PC-9 (cell line): ENCODE measurements around the gene NPM1.

Experiments
- EZH2 ChIP-seq: fragments of 200-600 bp; sonication (generic); IDR thresholded peaks from 2 replicates; pipeline ENCODE4 v1.8.0; 2017; ENCODE audit warnings: antibody characterized with exemption, low read depth
- TF ChIP-seq, protein P1 (sequence below): fragments of 200-600 bp; sonication (generic); conservative IDR thresholded peaks from 2 replicates; pipeline ENCODE4 v1.6.1; 2017; ENCODE audit warnings: mixed run types, antibody characterized with exemption, mild to moderate bottlenecking, moderate library complexity

DNA sequence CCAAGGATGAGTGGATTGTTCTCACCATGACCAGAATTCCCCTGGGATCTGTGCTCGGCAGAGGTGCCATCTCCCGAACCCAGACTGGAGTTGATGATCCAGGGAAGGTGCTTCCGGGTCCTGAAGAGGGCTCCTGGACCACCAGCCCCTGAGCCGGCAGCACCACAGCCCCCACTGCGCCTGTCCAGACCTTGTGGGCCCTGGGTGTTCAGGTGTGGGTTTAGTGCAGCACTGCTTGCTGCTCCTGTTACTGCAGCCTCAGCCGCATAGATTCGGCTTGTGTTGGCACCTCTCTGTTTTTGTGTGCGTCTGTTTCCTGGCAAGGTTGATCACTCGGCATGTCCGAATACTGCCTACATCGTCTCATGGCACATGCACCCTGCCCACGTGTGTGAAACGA, 16.3 kb upstream of the NPM1 start:
- TF ChIP-seq, protein P1, sequence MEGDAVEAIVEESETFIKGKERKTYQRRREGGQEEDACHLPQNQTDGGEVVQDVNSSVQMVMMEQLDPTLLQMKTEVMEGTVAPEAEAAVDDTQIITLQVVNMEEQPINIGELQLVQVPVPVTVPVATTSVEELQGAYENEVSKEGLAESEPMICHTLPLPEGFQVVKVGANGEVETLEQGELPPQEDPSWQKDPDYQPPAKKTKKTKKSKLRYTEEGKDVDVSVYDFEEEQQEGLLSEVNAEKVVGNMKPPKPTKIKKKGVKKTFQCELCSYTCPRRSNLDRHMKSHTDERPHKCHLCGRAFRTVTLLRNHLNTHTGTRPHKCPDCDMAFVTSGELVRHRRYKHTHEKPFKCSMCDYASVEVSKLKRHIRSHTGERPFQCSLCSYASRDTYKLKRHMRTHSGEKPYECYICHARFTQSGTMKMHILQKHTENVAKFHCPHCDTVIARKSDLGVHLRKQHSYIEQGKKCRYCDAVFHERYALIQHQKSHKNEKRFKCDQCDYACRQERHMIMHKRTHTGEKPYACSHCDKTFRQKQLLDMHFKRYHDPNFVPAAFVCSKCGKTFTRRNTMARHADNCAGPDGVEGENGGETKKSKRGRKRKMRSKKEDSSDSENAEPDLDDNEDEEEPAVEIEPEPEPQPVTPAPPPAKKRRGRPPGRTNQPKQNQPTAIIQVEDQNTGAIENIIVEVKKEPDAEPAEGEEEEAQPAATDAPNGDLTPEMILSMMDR: 0 out of 2 replicates have a peak, but pooled peaks have one; percentile 4
- TF ChIP-seq EZH2: no peak
